HepG2 (cell line): ENCODE measurements around the gene RPS6KL1. TPM values are rescaled to one million over a fixed set of nuclear protein-coding genes. Genes with fewer than 3 reads are reported as not detected.

Experiments
- ATAC-seq: fragments of 200-7000 bp; cut with Tn5 transposase; 3 replicates; pipeline ENCODE4 v1.9.1; 2020; ENCODE audit warnings: mild to moderate bottlenecking, moderate library complexity
- BruUV-seq: library from RNA; stranded (reverse); fragments of 400-500 nt; replicated peaks from 2 replicates; lab custom pipeline; 2021; lab: Mats Ljungman, UMichigan
- CTCF ChIA-PET: fragments of 300-600 bp; formaldehyde crosslinking; extraction: SDS; loops from one replicate; lab custom pipeline; 2021; ENCODE audit warnings: low total read pairs, inconsistent platforms, low intra/inter-chr PET ratio; lab: Yijun Ruan, JAX
- POLR2A ChIA-PET: fragments of 350-600 bp; sonication (Branson Sonifier 250); formaldehyde crosslinking; loops from one replicate; lab custom pipeline; 2020; ENCODE audit warnings: antibody characterized with exemption, inconsistent platforms; lab: Yijun Ruan, JAX
- DNase-seq: peaks from one replicate; pipeline ENCODE4 v3.0.0-alpha.2; 2015; ENCODE audit warnings: low spot score
- FAIRE-seq: peaks from 3 replicates; lab custom pipeline; 2011; peaks lifted over from hg19 to GRCh38; lab: Jason Lieb, UNC
- H2AFZ ChIP-seq: one replicate; pipeline ENCODE4 v1.6.1; 2011; ENCODE audit warnings: low read length, inconsistent platforms
- H3K27ac ChIP-seq: fragments of 300-600 bp; 3 replicates; pipeline ENCODE4 v1.8.0; 2011; ENCODE audit warnings: mixed run types, mild to moderate bottlenecking, mixed read lengths, low read length, inconsistent platforms; ENCODE audit not compliant: insufficient read depth; ENCODE audit errors: extremely low read length
- H3K27me3 ChIP-seq, 2 experiments: fragments of 200-600 bp in 1 of 2; 2 replicates in 1 of 2; 3 replicates in 1 of 2; pipeline versions ENCODE4 v1.6.0 to v1.8.0; 2011; ENCODE audit warnings: low read length in 2 of 2, mild to moderate bottlenecking in 2 of 2, moderate library complexity in 2 of 2, inconsistent platforms in 1 of 2; ENCODE audit not compliant: insufficient read depth in 2 of 2, control insufficient read depth in 1 of 2
- H3K36me3 ChIP-seq, 2 experiments: fragments of 200-600 bp in 1 of 2; replicated peaks in 1 of 2; 2 replicates in 1 of 2; 3 replicates in 1 of 2; pipeline versions ENCODE4 v1.5.1 to v1.8.0; 2011; ENCODE audit warnings: low read length in 2 of 2, inconsistent platforms in 1 of 2; ENCODE audit not compliant: insufficient read depth in 2 of 2, control insufficient read depth in 1 of 2
- H3K4me1 ChIP-seq: 2 replicates; pipeline ENCODE4 v1.5.1; 2012; ENCODE audit warnings: low read length, inconsistent platforms; ENCODE audit not compliant: insufficient read depth
- H3K4me2 ChIP-seq: 2 replicates; pipeline ENCODE4 v1.6.0; 2011; ENCODE audit warnings: low read depth, low read length, inconsistent platforms
- H3K4me3 ChIP-seq, 3 experiments: fragments of 200-600 bp in 1 of 3; sonication (generic), shearing (Covaris generic) in 1 of 3; replicated peaks in 1 of 3; 2 replicates each; pipeline ENCODE4 v1.5.1; 2011 to 2016; ENCODE audit warnings: low read length in 3 of 3, inconsistent platforms in 2 of 3, low read depth in 2 of 3, mild to moderate bottlenecking in 2 of 3, control low read depth in 1 of 3, mixed read lengths in 1 of 3; ENCODE audit not compliant: insufficient read depth in 1 of 3
- H3K79me2 ChIP-seq: one replicate; pipeline ENCODE4 v1.6.1; 2011; ENCODE audit warnings: low read length, inconsistent platforms; ENCODE audit not compliant: insufficient read depth
- H3K9ac ChIP-seq: 2 replicates; pipeline ENCODE4 v1.6.0; 2011; ENCODE audit warnings: mild to moderate bottlenecking, low read depth, low read length, inconsistent platforms; ENCODE audit not compliant: insufficient read depth
- H3K9me3 ChIP-seq: 2 replicates; pipeline ENCODE4 v1.5.1; 2012; ENCODE audit warnings: mild to moderate bottlenecking, low read length
- H4K20me1 ChIP-seq: 2 replicates; pipeline ENCODE4 v1.6.0; 2011; ENCODE audit warnings: inconsistent platforms, mild to moderate bottlenecking, low read length, moderate library complexity; ENCODE audit not compliant: insufficient read depth
- LCORL ChIP-seq, 2 experiments: fragments of 450-650 bp in 1 of 2; sonication (generic) in 1 of 2; formaldehyde crosslinking in 1 of 2; IDR thresholded peaks; 2 replicates each; pipeline versions ENCODE4 v1.5.0 to v1.6.1; 2017 to 2020; ENCODE audit warnings: antibody characterized with exemption in 1 of 2, missing genetic modification reagents in 1 of 2
- RFX1 ChIP-seq: fragments of 450-650 bp; IDR thresholded peaks from 2 replicates; pipeline ENCODE4 v1.6.1; 2017
- SMAD1 ChIP-seq: sonication (generic); formaldehyde crosslinking; IDR thresholded peaks from 2 replicates; pipeline ENCODE4 v1.4.0; 2020; ENCODE audit warnings: missing genetic modification reagents, low read depth, mild to moderate bottlenecking, borderline replicate concordance
- ZNF362 ChIP-seq: sonication (generic); formaldehyde crosslinking; IDR thresholded peaks from 2 replicates; pipeline ENCODE4 v1.4.0; 2020; ENCODE audit warnings: missing genetic modification reagents, mild to moderate bottlenecking, borderline replicate concordance
- WGBS: methylation state at CpG from one replicate; pipeline ENCODE4 v1.1.6; 2017; ENCODE audit warnings: low lambda C conversion rate; 5-methylcytosine and 5-hydroxymethylcytosine counted together
- in situ Hi-C: cut with HindIII; loops from 2 replicates; pipeline ENCODE4 v1.10.0; 2017; ENCODE audit warnings: low pct_unique_long_range_greater_than_20kb; ENCODE audit not compliant: extremely low pct_ligation_motif_present
- intact Hi-C: fragments of 100-400 bp; cut with micrococcal nuclease; formaldehyde crosslinking; loops from one replicate; pipeline ENCODE4 v1.10.0; 2022; ENCODE audit not compliant: unreplicated experiment
- polyA plus RNA-seq, 8 experiments: library from polyadenylated mRNA; depleted of rRNA in 3 of 8; stranded (reverse) in 7 of 8; unstranded in 1 of 8; fragments of >200 nt; fragmentation: Illumina TruSeq in 4 of 8; extraction: Trizol in 4 of 8; gene quantifications; 2 replicates each; pipeline versions ENCODE4 v1.2.1 to v1.2.3, GENCODE V29; 2011 to 2016; ENCODE audit warnings: low read depth in 4 of 8, missing spikeins in 1 of 8, mixed read lengths in 1 of 8; ENCODE audit not compliant: insufficient read depth in 1 of 8
- total RNA-seq, 5 experiments: library from RNA; depleted of rRNA; stranded (reverse); fragments of >200 nt; fragmentation: Illumina TruSeq; extraction: Trizol; gene quantifications; 2 replicates each; pipeline ENCODE4 v1.2.3, GENCODE V29; 2016; ENCODE audit warnings: low read depth in 1 of 5
- TF ChIP-seq, protein P1 (sequence below): sonication (generic); formaldehyde crosslinking; IDR thresholded peaks from 2 replicates; pipeline ENCODE4 v1.8.0; 2022; ENCODE audit warnings: low read depth, missing genetic modification reagents

Gene RPS6KL1
- total and polyA plus RNA-seq, 2 of the 13 experiments (the other 11 are each of a cell fraction or from before 2014, with no cell fraction given), result 6.5 to 11.5 TPM

- TF ChIP-seq LCORL (IDR thresholded peaks at IDR 0.05) (peak; percentile 78), LCORL (CRISPR knock-in tag; IDR thresholded peaks at IDR 0.05) (no peak), SMAD1 (CRISPR knock-in tag) (no peak), RFX1 (no peak), ZNF362 (no peak)
- TF ChIP-seq, protein P1, sequence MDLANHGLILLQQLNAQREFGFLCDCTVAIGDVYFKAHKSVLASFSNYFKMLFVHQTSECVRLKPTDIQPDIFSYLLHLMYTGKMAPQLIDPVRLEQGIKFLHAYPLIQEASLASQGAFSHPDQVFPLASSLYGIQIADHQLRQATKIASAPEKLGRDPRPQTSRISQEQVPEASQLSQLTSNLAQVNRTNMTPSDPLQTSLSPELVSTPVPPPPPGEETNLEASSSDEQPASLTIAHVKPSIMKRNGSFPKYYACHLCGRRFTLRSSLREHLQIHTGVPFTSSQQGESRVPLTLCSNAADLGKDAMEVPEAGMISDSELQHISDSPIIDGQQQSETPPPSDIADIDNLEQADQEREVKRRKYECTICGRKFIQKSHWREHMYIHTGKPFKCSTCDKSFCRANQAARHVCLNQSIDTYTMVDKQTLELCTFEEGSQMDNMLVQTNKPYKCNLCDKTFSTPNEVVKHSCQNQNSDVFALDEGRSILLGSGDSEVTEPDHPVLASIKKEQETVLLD, result no peak
- H4K20me1 ChIP-seq, result no peaks in the 10 kb centered on the region
- peaks cover 2 to 4% of the 10 kb centered on the region in 2 experiments; a peak in 1 of 5 replicates for H3K27me3 ChIP-seq
- peaks cover 20% of the 10 kb centered on the region for H3K4me1 ChIP-seq
- H3K9ac ChIP-seq, result no peak overlapping the region
- ChIA-PET CTCF (no interaction called here), POLR2A (interaction anchor here (1.3 to 1.4 kb wide), 2 partner anchors 19 to 44 kb away, joined by 3 to 4 read pairs; no protein-coding TSS in a partner anchor)
- H3K9me3 ChIP-seq, result no peaks in the 10 kb centered on the region
- no peak for DNase-seq
- BruUV-seq, result no TSS peak
- 68% methylated on average over 9 of the region's 9 CpGs for WGBS
- H3K79me2 ChIP-seq, result no peaks in the 10 kb centered on the region
- in situ Hi-C loops (loop anchor here (5.0 kb wide), 1 partner anchor 43 kb away; no protein-coding TSS in a partner anchor), intact Hi-C loops (no loop called here)
- H3K4me3 ChIP-seq, result no peak overlapping the region
- H3K36me3 ChIP-seq, result no peaks in the 10 kb centered on the region
- no peak for ATAC-seq
- H3K4me2 ChIP-seq, result no peak overlapping the region; the same call in 1 of the 2 replicates
- FAIRE-seq, result no peak
- H3K27ac ChIP-seq, result no peak overlapping the region
- H2AFZ ChIP-seq, result no peak overlapping the region
These were observed 58.9 kb downstream of the RPS6KL1 start for GRCh38 chr14:74864198-74864597.
